ENCODE data around the gene MMP24. TPM values are rescaled to one million over a fixed set of nuclear protein-coding genes. Genes with fewer than 3 reads are reported as not detected.

Gene MMP24
- total and polyA plus RNA-seq, 2 of the 13 experiments (the other 11 are each of a cell fraction or from before 2014, with no cell fraction given), result 0.29 to 0.35 TPM

GRCh38 chr20:35263532-35264341 lies 37.2 kb downstream of the MMP24 start (continued):
- no peak for TF ChIP-seq SNRNP70 (IDR thresholded peaks at IDR 0.05; ENCODE audit: low read depth, low read length)
- TF ChIP-seq BHLHE40 (IDR thresholded peaks at IDR 0.05; ENCODE audit: low read length), result no peak
- no peak for TF ChIP-seq KLF13 (CRISPR knock-in tag; IDR thresholded peaks at IDR 0.05)
- TF ChIP-seq ZNF468 (CRISPR knock-in tag; IDR thresholded peaks at IDR 0.05), result no peak
- TF ChIP-seq TSC22D2 (CRISPR knock-in tag; IDR thresholded peaks at IDR 0.05; ENCODE audit: borderline replicate concordance), result no peak
- no peak for TF ChIP-seq XRCC5 (optimal IDR thresholded peaks at IDR 0.05; ENCODE audit: low read length)
- TF ChIP-seq ZNF224 (CRISPR knock-in tag; IDR thresholded peaks at IDR 0.05), result peak; percentile 72; the same call in 1 of the 2 replicates
- 0 out of 2 replicates have a peak, but pooled peaks have one; percentile 8 for TF ChIP-seq FOXO4 (CRISPR knock-in tag; conservative IDR thresholded peaks at IDR 0.05)
- TF ChIP-seq, protein P1, sequence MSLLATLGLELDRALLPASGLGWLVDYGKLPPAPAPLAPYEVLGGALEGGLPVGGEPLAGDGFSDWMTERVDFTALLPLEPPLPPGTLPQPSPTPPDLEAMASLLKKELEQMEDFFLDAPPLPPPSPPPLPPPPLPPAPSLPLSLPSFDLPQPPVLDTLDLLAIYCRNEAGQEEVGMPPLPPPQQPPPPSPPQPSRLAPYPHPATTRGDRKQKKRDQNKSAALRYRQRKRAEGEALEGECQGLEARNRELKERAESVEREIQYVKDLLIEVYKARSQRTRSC (CRISPR knock-in tag; IDR thresholded peaks at IDR 0.05; ENCODE audit: low read depth), result no peak
- TF ChIP-seq, protein P2, sequence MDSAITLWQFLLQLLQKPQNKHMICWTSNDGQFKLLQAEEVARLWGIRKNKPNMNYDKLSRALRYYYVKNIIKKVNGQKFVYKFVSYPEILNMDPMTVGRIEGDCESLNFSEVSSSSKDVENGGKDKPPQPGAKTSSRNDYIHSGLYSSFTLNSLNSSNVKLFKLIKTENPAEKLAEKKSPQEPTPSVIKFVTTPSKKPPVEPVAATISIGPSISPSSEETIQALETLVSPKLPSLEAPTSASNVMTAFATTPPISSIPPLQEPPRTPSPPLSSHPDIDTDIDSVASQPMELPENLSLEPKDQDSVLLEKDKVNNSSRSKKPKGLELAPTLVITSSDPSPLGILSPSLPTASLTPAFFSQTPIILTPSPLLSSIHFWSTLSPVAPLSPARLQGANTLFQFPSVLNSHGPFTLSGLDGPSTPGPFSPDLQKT (CRISPR knock-in tag; IDR thresholded peaks at IDR 0.05; ENCODE audit: borderline replicate concordance), result no peak
- TF ChIP-seq ZFP91 (CRISPR knock-in tag; IDR thresholded peaks at IDR 0.05; ENCODE audit: borderline replicate concordance), result peak; percentile 39; the same call in 1 of the 2 replicates
- TF ChIP-seq, protein P3, sequence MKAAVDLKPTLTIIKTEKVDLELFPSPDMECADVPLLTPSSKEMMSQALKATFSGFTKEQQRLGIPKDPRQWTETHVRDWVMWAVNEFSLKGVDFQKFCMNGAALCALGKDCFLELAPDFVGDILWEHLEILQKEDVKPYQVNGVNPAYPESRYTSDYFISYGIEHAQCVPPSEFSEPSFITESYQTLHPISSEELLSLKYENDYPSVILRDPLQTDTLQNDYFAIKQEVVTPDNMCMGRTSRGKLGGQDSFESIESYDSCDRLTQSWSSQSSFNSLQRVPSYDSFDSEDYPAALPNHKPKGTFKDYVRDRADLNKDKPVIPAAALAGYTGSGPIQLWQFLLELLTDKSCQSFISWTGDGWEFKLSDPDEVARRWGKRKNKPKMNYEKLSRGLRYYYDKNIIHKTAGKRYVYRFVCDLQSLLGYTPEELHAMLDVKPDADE (CRISPR knock-in tag; IDR thresholded peaks at IDR 0.05), result no peak

Data from HepG2 (cell line).